Neural cell (in vitro differentiated cells): Measurements from ENCODE around the gene RNF103.

Source experiments
- EP300 ChIP-seq: fragments of 450-650 bp; conservative IDR thresholded peaks from 2 replicates; pipeline ENCODE4 v1.6.1; 2014; ENCODE audit warnings: antibody characterized with exemption, mild to moderate bottlenecking, moderate library complexity; ENCODE audit not compliant: poor library complexity, severe bottlenecking
- EZH2 ChIP-seq: fragments of 200-600, 300-800 bp; shearing (Covaris generic), sonication (generic); IDR thresholded peaks from 2 replicates; pipeline ENCODE4 v1.6.1; 2014; ENCODE audit warnings: antibody characterized with exemption, low read length, borderline replicate concordance, mild to moderate bottlenecking; ENCODE audit not compliant: insufficient read depth, poor library complexity, severe bottlenecking
- POLR2AphosphoS5 ChIP-seq: IDR thresholded peaks from 2 replicates; pipeline ENCODE4 v1.6.1; 2012
- RAD21 ChIP-seq: fragments of 450-650 bp; conservative IDR thresholded peaks from 2 replicates; pipeline ENCODE4 v1.6.1; 2014; ENCODE audit warnings: antibody characterized with exemption, mild to moderate bottlenecking, moderate library complexity
- TAF1 ChIP-seq: IDR thresholded peaks from 2 replicates; pipeline ENCODE4 v1.6.1; 2012; ENCODE audit warnings: low read depth
- TF ChIP-seq, protein P1 (sequence below): fragments of 450-650 bp; IDR thresholded peaks from 2 replicates; pipeline ENCODE4 v1.5.1; 2014; ENCODE audit warnings: antibody characterized with exemption, mild to moderate bottlenecking, moderate library complexity; ENCODE audit not compliant: poor library complexity, severe bottlenecking
- TF ChIP-seq, protein P2 (sequence below): IDR thresholded peaks from 2 replicates; pipeline ENCODE4 v1.6.1; 2012; ENCODE audit warnings: borderline replicate concordance

DNA sequence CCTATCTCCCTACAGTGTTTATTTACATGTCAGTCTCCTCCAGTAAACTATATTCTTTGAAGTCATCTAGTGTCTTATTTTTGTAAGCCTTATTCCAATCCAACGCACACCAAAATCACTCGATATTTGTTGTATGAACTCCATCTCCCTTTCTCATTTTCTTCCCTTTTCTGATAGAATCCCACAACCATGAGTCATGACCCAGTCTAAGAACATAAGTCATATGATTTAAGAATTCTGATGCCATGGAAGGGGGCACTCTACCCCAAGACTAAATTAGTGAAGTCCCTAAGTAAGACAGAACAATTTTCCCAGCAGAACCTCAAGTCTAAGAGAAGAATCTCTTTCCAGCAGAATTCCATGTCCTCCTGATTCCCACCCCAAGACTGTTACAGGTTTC, 65.8 kb downstream of the RNF103 start:
- TF ChIP-seq EZH2, result no peak
- TF ChIP-seq, protein P1, sequence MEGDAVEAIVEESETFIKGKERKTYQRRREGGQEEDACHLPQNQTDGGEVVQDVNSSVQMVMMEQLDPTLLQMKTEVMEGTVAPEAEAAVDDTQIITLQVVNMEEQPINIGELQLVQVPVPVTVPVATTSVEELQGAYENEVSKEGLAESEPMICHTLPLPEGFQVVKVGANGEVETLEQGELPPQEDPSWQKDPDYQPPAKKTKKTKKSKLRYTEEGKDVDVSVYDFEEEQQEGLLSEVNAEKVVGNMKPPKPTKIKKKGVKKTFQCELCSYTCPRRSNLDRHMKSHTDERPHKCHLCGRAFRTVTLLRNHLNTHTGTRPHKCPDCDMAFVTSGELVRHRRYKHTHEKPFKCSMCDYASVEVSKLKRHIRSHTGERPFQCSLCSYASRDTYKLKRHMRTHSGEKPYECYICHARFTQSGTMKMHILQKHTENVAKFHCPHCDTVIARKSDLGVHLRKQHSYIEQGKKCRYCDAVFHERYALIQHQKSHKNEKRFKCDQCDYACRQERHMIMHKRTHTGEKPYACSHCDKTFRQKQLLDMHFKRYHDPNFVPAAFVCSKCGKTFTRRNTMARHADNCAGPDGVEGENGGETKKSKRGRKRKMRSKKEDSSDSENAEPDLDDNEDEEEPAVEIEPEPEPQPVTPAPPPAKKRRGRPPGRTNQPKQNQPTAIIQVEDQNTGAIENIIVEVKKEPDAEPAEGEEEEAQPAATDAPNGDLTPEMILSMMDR, result no peak
- TF ChIP-seq POLR2AphosphoS5, result no peak
- no peak for TF ChIP-seq RAD21
- TF ChIP-seq TAF1, result no peak
- TF ChIP-seq, protein P2, sequence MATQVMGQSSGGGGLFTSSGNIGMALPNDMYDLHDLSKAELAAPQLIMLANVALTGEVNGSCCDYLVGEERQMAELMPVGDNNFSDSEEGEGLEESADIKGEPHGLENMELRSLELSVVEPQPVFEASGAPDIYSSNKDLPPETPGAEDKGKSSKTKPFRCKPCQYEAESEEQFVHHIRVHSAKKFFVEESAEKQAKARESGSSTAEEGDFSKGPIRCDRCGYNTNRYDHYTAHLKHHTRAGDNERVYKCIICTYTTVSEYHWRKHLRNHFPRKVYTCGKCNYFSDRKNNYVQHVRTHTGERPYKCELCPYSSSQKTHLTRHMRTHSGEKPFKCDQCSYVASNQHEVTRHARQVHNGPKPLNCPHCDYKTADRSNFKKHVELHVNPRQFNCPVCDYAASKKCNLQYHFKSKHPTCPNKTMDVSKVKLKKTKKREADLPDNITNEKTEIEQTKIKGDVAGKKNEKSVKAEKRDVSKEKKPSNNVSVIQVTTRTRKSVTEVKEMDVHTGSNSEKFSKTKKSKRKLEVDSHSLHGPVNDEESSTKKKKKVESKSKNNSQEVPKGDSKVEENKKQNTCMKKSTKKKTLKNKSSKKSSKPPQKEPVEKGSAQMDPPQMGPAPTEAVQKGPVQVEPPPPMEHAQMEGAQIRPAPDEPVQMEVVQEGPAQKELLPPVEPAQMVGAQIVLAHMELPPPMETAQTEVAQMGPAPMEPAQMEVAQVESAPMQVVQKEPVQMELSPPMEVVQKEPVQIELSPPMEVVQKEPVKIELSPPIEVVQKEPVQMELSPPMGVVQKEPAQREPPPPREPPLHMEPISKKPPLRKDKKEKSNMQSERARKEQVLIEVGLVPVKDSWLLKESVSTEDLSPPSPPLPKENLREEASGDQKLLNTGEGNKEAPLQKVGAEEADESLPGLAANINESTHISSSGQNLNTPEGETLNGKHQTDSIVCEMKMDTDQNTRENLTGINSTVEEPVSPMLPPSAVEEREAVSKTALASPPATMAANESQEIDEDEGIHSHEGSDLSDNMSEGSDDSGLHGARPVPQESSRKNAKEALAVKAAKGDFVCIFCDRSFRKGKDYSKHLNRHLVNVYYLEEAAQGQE, result no peak
- no peak for TF ChIP-seq EP300
